Stimulated activated CD4-positive, alpha-beta T cell treated with anti-CD3 and anti-CD28 coated beads, Interleukin-12 subunit alpha, Interleukin-12 subunit beta, amount 100 ng/mL, for 24 hours (primary cell): ENCODE data around the gene SDF2.
A peak's percentile ranks its signal among the peaks of the same experiment; 100 is the strongest.
"Not testable (repeated sequence)": the region's sequence is repeated elsewhere in the genome, so short reads cannot be mapped to it uniquely, and the experiment has no call there.

Experiments
- DNase-seq, 2 experiments: peaks; one replicate each; pipeline ENCODE4 v3.0.0-alpha.2; 2020; ENCODE audit warnings: low read depth in 2 of 2

SDF2 gene

GRCh38 chr17:28684963-28685362 is 23.3 kb upstream of the SDF2 start:
- DNase-seq, result no peak

- DNase-seq, result no peak
These were observed 20.9 kb upstream of the SDF2 start for GRCh38 chr17:28682655-28683054.

- DNase-seq, result no peak
These were observed 14.3 kb upstream of the SDF2 start for GRCh38 chr17:28675980-28676379.

GRCh38 chr17:28675490-28675889 is 13.8 kb upstream of the SDF2 start:
- no peak for DNase-seq

GRCh38 chr17:28669918-28670317 is 8.2 kb upstream of the SDF2 start:
- DNase-seq, result no peak

- DNase-seq, result no peak
These were observed 6.2 kb upstream of the SDF2 start for GRCh38 chr17:28667870-28668269.

GRCh38 chr17:28665994-28666393 is 4.3 kb upstream of the SDF2 start:
- DNase-seq, result no peak

GRCh38 chr17:28663723-28664122 is 2.0 kb upstream of the SDF2 start:
- no peak for DNase-seq

- DNase-seq, result no peak
These were observed 772 bp upstream of the SDF2 start for GRCh38 chr17:28662527-28662829.

- DNase-seq, result not testable (repeated sequence)
These were observed 2.2 kb downstream of the SDF2 start for GRCh38 chr17:28659497-28659881.

GRCh38 chr17:28658766-28659496 is 2.8 kb downstream of the SDF2 start:
- DNase-seq, result not testable (repeated sequence)

- not testable (repeated sequence) for DNase-seq
These were observed 3.4 kb downstream of the SDF2 start for GRCh38 chr17:28658342-28658741.

- no peak for DNase-seq
These were observed 4.0 kb downstream of the SDF2 start for GRCh38 chr17:28657756-28658155.

- DNase-seq, result no peak
These were observed 6.5 kb downstream of the SDF2 start for GRCh38 chr17:28655160-28655559.

GRCh38 chr17:28648698-28649097 is 13.0 kb downstream of the SDF2 start:
- DNase-seq, result no peak

GRCh38 chr17:28646039-28646754 is 15.5 kb downstream of the SDF2 start:
- no peak for DNase-seq

- DNase-seq, result no peak
These were observed 16.1 kb downstream of the SDF2 start for GRCh38 chr17:28645576-28645939.

- peak; percentile 89 to 92 for DNase-seq
These were observed 16.7 kb downstream of the SDF2 start, which contains the start of gene BLTP2 for GRCh38 chr17:28644787-28645575. Gene BLTP2 (minus strand): TSS chr17:28645158. CDS start chr17:28645056, 102 bp downstream.

GRCh38 chr17:28643983-28644786 is 17.5 kb downstream of the SDF2 start:
- no peak for DNase-seq

GRCh38 chr17:28641579-28641978 is 20.1 kb downstream of the SDF2 start:
- no peak for DNase-seq

- no peak for DNase-seq
These were observed 26.2 kb downstream of the SDF2 start for GRCh38 chr17:28635506-28635905.
